Loucy (cell line): ENCODE data around the gene KIF17.

Experiments
- H2AFZ ChIP-seq: fragments of 200-600 bp; sonication (generic); 2 replicates; pipeline ENCODE4 v1.6.0; 2016; ENCODE audit warnings: antibody characterized with exemption, mild to moderate bottlenecking, low read length, moderate library complexity
- H3F3A ChIP-seq: fragments of 200-600 bp; 2 replicates; pipeline ENCODE4 v1.6.0; 2016; ENCODE audit warnings: antibody characterized with exemption, low read depth, mild to moderate bottlenecking
- H3K27me3 ChIP-seq: fragments of 200-600 bp; sonication (generic); 2 replicates; pipeline ENCODE4 v1.6.1; 2014; ENCODE audit warnings: low read length, mild to moderate bottlenecking; ENCODE audit not compliant: insufficient read depth, poor library complexity, severe bottlenecking
- H3K36me3 ChIP-seq: fragments of 200-600 bp; sonication (generic); 2 replicates; pipeline ENCODE4 v1.6.1; 2016; ENCODE audit warnings: low read length; ENCODE audit not compliant: insufficient read depth
- H3K4me1 ChIP-seq: fragments of 200-600 bp; sonication (generic); 2 replicates; pipeline ENCODE4 v1.5.1; 2014; ENCODE audit warnings: low read length, mild to moderate bottlenecking; ENCODE audit not compliant: insufficient read depth, poor library complexity, severe bottlenecking
- H3K4me2 ChIP-seq: fragments of 200-600 bp; sonication (generic); 2 replicates; pipeline ENCODE4 v1.6.0; 2014; ENCODE audit warnings: antibody characterized with exemption, low read length, low read depth, mild to moderate bottlenecking; ENCODE audit not compliant: poor library complexity, severe bottlenecking
- H3K4me3 ChIP-seq: fragments of 200-600 bp; sonication (generic); 2 replicates; pipeline ENCODE4 v1.5.1; 2014; ENCODE audit warnings: low read length, mild to moderate bottlenecking, mixed read lengths; ENCODE audit not compliant: poor library complexity, severe bottlenecking
- H3K79me2 ChIP-seq: fragments of 200-600 bp; sonication (generic); 2 replicates; pipeline ENCODE4 v1.6.1; 2014; ENCODE audit warnings: low read length; ENCODE audit not compliant: insufficient read depth
- H3K9ac ChIP-seq: fragments of 200-600 bp; sonication (generic); 2 replicates; pipeline ENCODE4 v1.6.0; 2014; ENCODE audit warnings: mild to moderate bottlenecking, low read depth, low read length, moderate library complexity; ENCODE audit not compliant: poor library complexity, severe bottlenecking
- H3K9me2 ChIP-seq: fragments of 200-600 bp; sonication (generic); replicated peaks from 2 replicates; pipeline ENCODE4 v1.6.1; 2016; ENCODE audit warnings: low read depth, low read length, mixed read lengths
- H3K9me3 ChIP-seq: fragments of 200-600 bp; sonication (generic); 2 replicates; pipeline ENCODE4 v1.6.1; 2014; ENCODE audit warnings: mild to moderate bottlenecking, antibody characterized with exemption, low read length, low read depth; ENCODE audit not compliant: insufficient read depth
- H4K20me1 ChIP-seq: fragments of 200-600 bp; sonication (generic); 2 replicates; pipeline ENCODE4 v1.6.0; 2014; ENCODE audit warnings: antibody characterized with exemption, low read length, mild to moderate bottlenecking; ENCODE audit not compliant: insufficient read depth, poor library complexity, severe bottlenecking
- CTCF ChIP-seq: fragments of 200-600 bp; sonication (generic); conservative IDR thresholded peaks from 2 replicates; pipeline ENCODE4 v1.5.1; 2014; ENCODE audit warnings: mild to moderate bottlenecking, antibody characterized with exemption, low read length
- EZH2phosphoT487 ChIP-seq: fragments of 200-600 bp; IDR thresholded peaks from 2 replicates; pipeline ENCODE4 v1.6.1; 2018; ENCODE audit warnings: antibody characterized with exemption, mild to moderate bottlenecking, moderate library complexity, borderline replicate concordance

The KIF17 gene

GRCh38 chr1:20621012-20621411 lies 96.8 kb downstream of the KIF17 start:
- H2AFZ ChIP-seq, result no peak overlapping the region
- H3K9me2 ChIP-seq, result no peaks in the 10 kb centered on the region
- no peaks in the 10 kb centered on the region for H3K79me2 ChIP-seq
- no peaks in the 10 kb centered on the region for H3F3A ChIP-seq
- no peak overlapping the region for H3K4me3 ChIP-seq
- H3K9me3 ChIP-seq, result no peaks in the 10 kb centered on the region
- H3K36me3 ChIP-seq, result no peaks in the 10 kb centered on the region
- H3K4me1 ChIP-seq, result no peaks in the 10 kb centered on the region
- H3K9ac ChIP-seq, result no peak overlapping the region
- no peak overlapping the region for H3K4me2 ChIP-seq
- TF ChIP-seq EZH2phosphoT487 (no peak), CTCF (no peak)
- no peaks in the 10 kb centered on the region for H3K27me3 ChIP-seq
- H4K20me1 ChIP-seq, result no peaks in the 10 kb centered on the region

GRCh38 chr1:20619999-20620398 lies 97.8 kb downstream of the KIF17 start:
- no peaks in the 10 kb centered on the region for H3K4me1 ChIP-seq
- H3K27me3 ChIP-seq, result no peaks in the 10 kb centered on the region
- no peaks in the 10 kb centered on the region for H3K9me2 ChIP-seq
- H3K4me3 ChIP-seq, result no peak overlapping the region
- no peaks in the 10 kb centered on the region for H3K36me3 ChIP-seq
- no peak overlapping the region for H2AFZ ChIP-seq
- H4K20me1 ChIP-seq, result no peaks in the 10 kb centered on the region
- H3K79me2 ChIP-seq, result no peaks in the 10 kb centered on the region
- TF ChIP-seq EZH2phosphoT487 (no peak), CTCF (no peak)
- no peak overlapping the region for H3K9ac ChIP-seq
- no peak overlapping the region for H3K4me2 ChIP-seq
- no peaks in the 10 kb centered on the region for H3F3A ChIP-seq
- no peaks in the 10 kb centered on the region for H3K9me3 ChIP-seq

GRCh38 chr1:20618550-20618949 lies 99.3 kb downstream of the KIF17 start:
- Histone ChIP-seq H3F3A (no peaks in the 10 kb centered on the region), H3K4me2 (no peak overlapping the region), H3K79me2 (no peaks in the 10 kb centered on the region), H3K36me3 (no peaks in the 10 kb centered on the region), H3K27me3 (no peaks in the 10 kb centered on the region), H3K4me3 (no peak overlapping the region), H3K9me2 (no peaks in the 10 kb centered on the region), H4K20me1 (no peaks in the 10 kb centered on the region), H3K9me3 (no peaks in the 10 kb centered on the region), H2AFZ (no peak overlapping the region), H3K9ac (no peak overlapping the region), H3K4me1 (no peaks in the 10 kb centered on the region)
- no peak for TF ChIP-seq CTCF
- no peak for TF ChIP-seq EZH2phosphoT487
